ENCODE measurements around the gene TMEFF2. TPM values are rescaled to one million over a fixed set of nuclear protein-coding genes. Genes with fewer than 3 reads are reported as not detected.
"Not testable (repeated sequence)": the region's sequence is repeated elsewhere in the genome, so short reads cannot be mapped to it uniquely, and the experiment has no call there.

The TMEFF2 gene
- polyA plus RNA-seq, 1 donor = 18.6 TPM

- DNase-seq = no peak
These were observed 267.3 kb downstream of the TMEFF2 start for GRCh38 chr2:191927319-191927867.

- no peak for DNase-seq
These were observed 268.1 kb downstream of the TMEFF2 start for GRCh38 chr2:191926671-191927070.

DNA sequence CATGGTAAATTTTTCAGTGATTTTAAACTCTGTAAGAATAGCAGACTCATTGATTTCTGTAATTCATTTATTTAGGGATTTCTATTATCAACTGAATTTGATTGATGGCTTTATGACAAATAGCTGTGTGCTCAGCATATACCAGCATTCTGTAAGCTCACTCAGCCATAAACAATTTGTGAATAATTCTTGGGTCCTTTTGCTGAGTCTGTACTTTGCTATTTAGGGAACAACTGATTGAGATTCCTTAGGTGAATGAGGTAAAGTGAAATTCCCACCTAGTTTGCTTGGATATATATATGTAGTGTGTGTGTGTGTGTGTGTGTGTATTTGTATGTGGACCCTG lies 271.1 kb downstream of the TMEFF2 start:
- DNase-seq = no peak

DNA sequence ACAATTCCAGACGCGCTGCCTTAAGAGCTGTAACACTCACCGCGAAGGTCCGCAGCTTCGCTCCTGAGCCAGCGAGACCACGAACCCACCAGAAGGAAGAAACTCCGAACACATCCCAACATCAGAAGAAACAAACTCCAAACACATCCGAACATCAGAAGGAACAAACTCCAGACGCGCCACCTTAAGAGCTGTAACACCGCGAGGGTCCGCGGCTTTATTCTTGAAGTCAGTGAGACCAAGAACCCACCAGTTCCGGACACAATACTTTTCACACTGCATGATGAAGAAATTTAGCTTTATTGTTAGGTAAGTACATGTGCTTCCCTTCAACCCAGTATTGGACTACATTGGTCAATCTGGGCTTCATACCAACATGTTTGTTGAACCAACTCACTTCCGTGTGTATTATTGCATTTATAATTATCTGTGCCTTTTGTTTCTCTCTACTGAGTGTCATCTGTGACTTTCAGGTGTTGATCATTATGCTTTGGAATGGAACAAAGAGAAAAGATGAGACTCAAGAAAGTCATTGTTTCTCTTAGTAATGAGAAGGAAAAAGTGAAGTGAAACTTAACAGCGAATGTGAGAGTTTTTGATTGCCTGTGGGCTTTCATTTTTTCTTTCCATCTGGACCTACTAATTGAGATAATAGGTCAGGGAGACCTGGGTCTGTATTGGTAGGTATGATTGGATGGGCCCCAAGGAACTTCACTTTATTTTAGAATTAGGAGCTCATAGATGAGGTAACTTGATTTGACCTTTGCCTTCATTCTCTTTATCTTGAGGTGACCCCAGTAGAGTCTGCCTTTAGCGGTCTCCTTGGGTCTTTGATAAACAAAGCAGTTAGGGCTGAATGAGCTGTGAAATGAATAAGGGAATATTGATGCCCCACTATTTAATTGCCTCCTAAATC lies 271.7 kb downstream of the TMEFF2 start:
- DNase-seq = no peak

DNA sequence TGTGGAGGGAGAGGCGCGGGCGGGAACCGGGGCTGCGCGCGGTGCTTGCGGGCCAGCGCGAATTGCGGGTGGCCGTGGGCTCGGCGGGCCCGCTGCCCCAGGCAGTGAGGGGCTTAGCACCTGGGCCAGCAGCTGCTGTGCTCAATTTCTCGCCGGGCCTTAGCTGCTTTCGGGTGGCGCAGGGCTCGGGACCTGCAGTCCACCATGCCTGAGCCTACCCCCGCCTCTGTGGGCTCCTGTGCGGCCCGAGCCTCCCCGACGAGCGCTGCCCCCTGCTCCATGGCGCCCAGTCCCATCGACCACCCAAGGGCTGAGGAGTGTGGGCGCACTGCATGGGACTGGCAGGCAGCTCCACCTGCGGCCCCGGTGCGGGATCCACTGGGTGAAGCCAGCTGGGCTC lies 273.1 kb downstream of the TMEFF2 start:
- DNase-seq = not testable (repeated sequence)

DNA sequence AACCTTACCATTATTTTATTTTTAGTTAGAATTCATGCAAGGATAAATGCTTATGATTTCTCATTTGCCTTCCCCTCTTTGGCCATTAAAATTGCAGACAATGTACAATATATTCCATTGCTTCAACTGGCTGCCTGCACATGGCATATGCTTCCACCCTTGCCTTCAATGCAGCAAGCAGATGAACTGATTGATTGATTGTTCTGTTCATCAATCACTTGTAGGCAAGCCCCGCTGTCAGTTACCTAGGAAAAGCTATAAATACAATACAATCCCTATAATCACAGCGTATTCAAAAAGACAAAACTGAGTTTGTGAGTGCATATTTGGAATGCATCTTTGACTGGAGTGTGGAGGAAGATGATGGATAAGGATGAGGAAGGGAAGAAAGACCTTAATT lies 274.2 kb downstream of the TMEFF2 start:
- no peak for DNase-seq

DNA sequence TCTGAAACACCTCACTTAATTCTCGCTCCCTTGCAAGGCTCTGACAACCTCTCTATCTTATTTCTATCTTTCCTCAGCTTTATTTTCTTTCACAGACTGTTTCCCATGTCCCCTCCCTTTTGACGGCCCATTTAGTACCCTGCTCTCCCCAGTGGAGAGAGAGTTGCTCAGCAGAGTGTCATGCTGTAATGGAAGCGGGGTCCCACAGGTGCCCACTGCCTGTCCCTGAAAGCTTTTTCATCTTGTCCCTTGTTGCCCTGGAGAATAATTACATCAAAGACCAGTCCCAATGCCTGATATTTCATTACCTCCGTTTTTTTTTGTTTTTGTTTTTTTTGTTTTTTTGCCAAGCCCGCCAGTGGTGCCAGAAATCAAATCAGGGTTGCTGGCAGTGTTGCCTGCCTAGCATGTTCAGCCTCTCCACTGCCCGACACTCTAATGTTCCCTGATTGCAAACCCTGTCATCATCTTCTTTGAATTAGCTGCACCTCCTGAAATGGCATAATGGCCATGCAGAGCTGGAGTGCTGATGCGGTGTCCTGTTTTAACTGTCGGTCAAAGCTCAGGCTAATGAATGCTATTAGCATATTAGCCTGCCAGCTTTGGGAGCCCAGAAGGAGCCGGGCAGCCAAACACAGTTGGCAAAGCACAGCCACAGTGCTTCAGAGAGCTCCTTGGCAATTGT lies 276.6 kb downstream of the TMEFF2 start:
- no peak for DNase-seq

DNA sequence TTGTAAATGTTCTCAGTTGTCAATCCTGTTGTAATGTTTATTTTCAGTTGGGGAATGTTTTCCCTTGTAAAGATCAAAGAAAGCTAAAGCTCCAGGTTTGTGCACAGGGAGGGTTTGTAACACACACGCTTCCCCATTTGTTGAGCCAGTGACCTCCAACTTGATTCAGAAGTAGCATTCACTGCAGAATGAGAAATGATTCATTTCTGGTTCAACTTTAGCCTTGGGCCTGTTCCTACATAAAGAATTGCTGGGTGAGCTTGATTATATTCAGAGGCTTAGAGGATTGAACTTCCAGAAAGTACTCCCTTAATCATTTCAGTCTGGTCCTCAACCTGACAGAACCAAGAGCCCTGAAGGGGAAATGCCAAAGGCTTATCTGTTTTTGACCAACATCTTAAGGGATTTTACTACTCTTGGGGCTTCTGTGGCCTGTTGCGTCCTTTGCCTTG lies 277.3 kb downstream of the TMEFF2 start:
- no peak for DNase-seq

- DNase-seq = no peak
These were observed 277.9 kb downstream of the TMEFF2 start for GRCh38 chr2:191916826-191917225.

- no peak for DNase-seq
These were observed 279.0 kb downstream of the TMEFF2 start for GRCh38 chr2:191915750-191916149.

GRCh38 chr2:191913796-191914195 lies 280.9 kb downstream of the TMEFF2 start:
- DNase-seq = no peak

GRCh38 chr2:191912764-191913163 lies 282.0 kb downstream of the TMEFF2 start:
- DNase-seq = no peak

- DNase-seq = no peak
These were observed 284.2 kb downstream of the TMEFF2 start for GRCh38 chr2:191910518-191910917.

- no peak for DNase-seq
These were observed 285.9 kb downstream of the TMEFF2 start for GRCh38 chr2:191908874-191909273.

GRCh38 chr2:191907545-191907944 lies 287.2 kb downstream of the TMEFF2 start:
- DNase-seq = no peak

DNA sequence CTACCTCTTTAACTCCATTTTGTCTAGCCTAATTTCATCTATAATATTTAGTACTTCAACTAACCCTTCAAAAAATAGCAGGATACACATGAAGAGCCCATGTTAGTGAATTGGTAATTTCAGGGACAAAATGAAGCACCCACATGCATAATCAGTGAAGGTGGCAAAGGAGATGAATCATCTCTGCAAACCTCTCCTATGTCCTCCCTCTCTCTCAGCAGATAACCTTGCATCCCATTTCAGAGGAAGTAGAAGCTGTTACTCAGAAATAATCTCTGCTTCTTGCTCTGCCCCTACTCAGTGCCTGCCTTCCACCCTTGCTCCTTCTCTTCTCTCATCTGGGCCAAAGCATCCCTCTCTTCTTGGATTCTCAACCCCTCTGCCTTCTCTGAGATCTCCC lies 287.6 kb downstream of the TMEFF2 start:
- no peak for DNase-seq

GRCh38 chr2:191905336-191905735 lies 289.4 kb downstream of the TMEFF2 start:
- DNase-seq = no peak

- DNase-seq = no peak
These were observed 293.7 kb downstream of the TMEFF2 start for GRCh38 chr2:191901031-191901430.

GRCh38 chr2:191899410-191899809 lies 295.3 kb downstream of the TMEFF2 start:
- no peak for DNase-seq

All from hindlimb muscle (tissue), 1 donor.